ENCODE data around the gene GALT.

The GALT gene

DNA sequence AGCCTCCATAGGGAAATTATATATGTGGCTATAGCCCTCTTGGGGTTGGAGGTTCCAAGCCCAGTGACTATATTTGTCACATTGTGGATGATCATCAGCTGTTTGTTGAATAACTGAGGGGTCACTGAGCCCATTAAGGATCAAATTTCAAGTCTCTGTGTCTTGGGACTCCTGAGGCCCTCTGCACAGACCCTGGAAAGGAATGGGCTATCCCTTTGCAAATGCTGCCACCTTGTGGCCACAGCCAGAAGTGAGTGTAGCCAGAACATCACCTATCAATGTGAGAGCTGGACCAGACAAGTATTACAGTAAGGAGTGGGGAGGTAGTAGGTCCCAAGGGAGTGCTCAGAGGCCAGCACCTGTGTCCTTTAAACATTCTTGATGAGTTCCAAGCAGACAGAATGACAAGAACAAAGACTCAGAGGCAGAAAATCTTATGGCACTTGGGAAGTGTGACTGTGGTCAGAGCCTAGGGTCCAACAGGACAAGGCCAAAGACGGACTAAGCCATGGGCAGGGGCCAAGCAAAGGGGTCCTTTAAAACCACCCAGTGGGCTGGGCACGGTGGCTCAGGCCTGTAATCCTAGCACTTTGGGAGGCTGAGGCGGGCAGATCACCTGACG is 42.8 kb upstream of the GALT start:
- Histone ChIP-seq H3K27me3 (ENCODE audit: control insufficient read depth, insufficient read depth, low read length) (no peaks in the 10 kb centered on the region), H3K9me3 (ENCODE audit: control insufficient read depth, low read length) (no peaks in the 10 kb centered on the region), H3K9ac (no peak overlapping the region), H3K27ac (no peak overlapping the region), H3K4me3 (ENCODE audit: low read depth, low read length) (no peak overlapping the region), H3K4me1 (peaks cover 2% of the 10 kb centered on the region), H3K4me2 (ENCODE audit: low read length) (no peak overlapping the region), H2AFZ (no peak overlapping the region), H3K79me2 (no peaks in the 10 kb centered on the region), H3K36me3 (ENCODE audit: control insufficient read depth, insufficient read depth, low read length) (no peaks in the 10 kb centered on the region)
- TF ChIP-seq, protein P1, sequence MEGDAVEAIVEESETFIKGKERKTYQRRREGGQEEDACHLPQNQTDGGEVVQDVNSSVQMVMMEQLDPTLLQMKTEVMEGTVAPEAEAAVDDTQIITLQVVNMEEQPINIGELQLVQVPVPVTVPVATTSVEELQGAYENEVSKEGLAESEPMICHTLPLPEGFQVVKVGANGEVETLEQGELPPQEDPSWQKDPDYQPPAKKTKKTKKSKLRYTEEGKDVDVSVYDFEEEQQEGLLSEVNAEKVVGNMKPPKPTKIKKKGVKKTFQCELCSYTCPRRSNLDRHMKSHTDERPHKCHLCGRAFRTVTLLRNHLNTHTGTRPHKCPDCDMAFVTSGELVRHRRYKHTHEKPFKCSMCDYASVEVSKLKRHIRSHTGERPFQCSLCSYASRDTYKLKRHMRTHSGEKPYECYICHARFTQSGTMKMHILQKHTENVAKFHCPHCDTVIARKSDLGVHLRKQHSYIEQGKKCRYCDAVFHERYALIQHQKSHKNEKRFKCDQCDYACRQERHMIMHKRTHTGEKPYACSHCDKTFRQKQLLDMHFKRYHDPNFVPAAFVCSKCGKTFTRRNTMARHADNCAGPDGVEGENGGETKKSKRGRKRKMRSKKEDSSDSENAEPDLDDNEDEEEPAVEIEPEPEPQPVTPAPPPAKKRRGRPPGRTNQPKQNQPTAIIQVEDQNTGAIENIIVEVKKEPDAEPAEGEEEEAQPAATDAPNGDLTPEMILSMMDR (IDR thresholded peaks at IDR 0.05): peak; percentile 84

DNA sequence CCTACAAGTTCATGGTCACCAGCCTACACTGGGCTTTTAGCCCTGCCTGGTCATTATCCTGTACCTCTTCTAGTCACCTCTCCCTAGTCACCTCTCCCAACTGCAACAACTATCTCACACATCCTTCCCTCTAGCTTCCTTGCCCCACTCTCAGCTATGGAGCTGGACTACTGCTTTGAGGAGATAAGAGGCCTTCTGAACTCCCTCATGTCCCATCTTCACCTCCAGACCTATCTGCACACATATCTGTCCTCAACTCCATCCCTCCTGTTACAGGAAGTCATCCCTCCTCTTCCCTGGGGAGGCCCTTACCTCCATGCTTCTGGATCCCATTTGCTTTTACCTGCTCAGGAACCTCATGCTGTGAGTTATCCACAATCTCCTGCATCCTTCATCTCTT is 40.3 kb upstream of the GALT start:
- Histone ChIP-seq H2AFZ (no peak overlapping the region), H3K27ac (no peak overlapping the region), H3K27me3 (ENCODE audit: control insufficient read depth, insufficient read depth, low read length) (no peaks in the 10 kb centered on the region), H3K4me1 (peaks cover 2% of the 10 kb centered on the region), H3K36me3 (ENCODE audit: control insufficient read depth, insufficient read depth, low read length) (no peaks in the 10 kb centered on the region), H3K4me2 (ENCODE audit: low read length) (no peak overlapping the region), H3K79me2 (no peaks in the 10 kb centered on the region), H3K9me3 (ENCODE audit: control insufficient read depth, low read length) (no peaks in the 10 kb centered on the region), H3K4me3 (ENCODE audit: low read depth, low read length) (no peak overlapping the region), H3K9ac (no peak overlapping the region)
- TF ChIP-seq, protein P1 (IDR thresholded peaks at IDR 0.05): no peak

DNA sequence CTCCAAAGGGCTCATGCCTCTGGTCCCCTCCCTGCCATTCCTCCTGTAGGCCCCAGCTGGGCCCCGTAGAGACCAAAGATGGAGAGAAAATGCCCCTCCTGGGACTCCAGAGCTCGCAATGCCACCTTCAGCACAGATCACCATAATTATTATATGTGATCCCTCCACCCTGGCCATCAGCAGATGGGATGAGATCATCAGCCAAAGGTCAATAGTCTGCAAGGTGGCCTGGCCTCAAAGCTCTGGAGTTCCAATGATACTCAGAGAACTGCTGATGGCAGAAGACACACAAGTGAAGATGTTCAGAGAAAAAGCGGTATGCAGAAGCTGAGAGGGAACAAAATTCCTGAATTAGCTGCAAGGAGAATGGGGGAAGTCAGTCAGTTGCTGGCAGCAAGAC is 39.6 kb upstream of the GALT start:
- Histone ChIP-seq H3K27ac (no peak overlapping the region), H3K4me2 (ENCODE audit: low read length) (no peak overlapping the region), H3K27me3 (ENCODE audit: control insufficient read depth, insufficient read depth, low read length) (no peaks in the 10 kb centered on the region), H3K9ac (no peak overlapping the region), H3K9me3 (ENCODE audit: control insufficient read depth, low read length) (no peaks in the 10 kb centered on the region), H3K4me3 (ENCODE audit: low read depth, low read length) (no peak overlapping the region), H3K4me1 (peaks cover 2% of the 10 kb centered on the region), H2AFZ (no peak overlapping the region), H3K36me3 (ENCODE audit: control insufficient read depth, insufficient read depth, low read length) (no peaks in the 10 kb centered on the region), H3K79me2 (no peaks in the 10 kb centered on the region)
- TF ChIP-seq, protein P1 (IDR thresholded peaks at IDR 0.05): no peak

DNA sequence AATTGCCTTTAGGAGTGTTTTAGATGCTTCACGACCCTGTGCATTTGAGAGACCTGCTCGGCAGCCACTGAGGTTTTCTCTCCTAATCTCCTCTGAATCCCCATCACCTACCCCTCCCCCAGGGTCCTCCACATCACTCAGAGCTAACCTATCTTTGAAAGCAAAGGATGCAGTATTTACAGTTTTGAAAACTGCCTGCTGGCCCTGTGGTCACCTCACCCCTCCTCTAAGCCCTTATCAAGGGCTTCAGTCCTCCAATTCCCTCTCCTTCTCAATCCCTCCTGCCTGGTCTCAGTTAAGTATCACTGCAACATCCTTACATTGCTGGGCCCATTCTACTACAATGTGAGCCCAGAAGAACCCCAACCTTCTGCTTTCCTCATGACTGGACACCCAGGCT is 39.1 kb upstream of the GALT start:
- TF ChIP-seq, protein P1 (IDR thresholded peaks at IDR 0.05): no peak
- no peaks in the 10 kb centered on the region for H3K9me3 ChIP-seq (ENCODE audit: control insufficient read depth, low read length)

More for the DNA sequence above, 39.1 kb upstream of the GALT start:
- H3K4me3 ChIP-seq (ENCODE audit: low read depth, low read length): no peak overlapping the region
- no peak overlapping the region for H3K4me2 ChIP-seq (ENCODE audit: low read length)
- H2AFZ ChIP-seq: no peak overlapping the region
- peaks cover 2% of the 10 kb centered on the region for H3K4me1 ChIP-seq
- H3K27me3 ChIP-seq (ENCODE audit: control insufficient read depth, insufficient read depth, low read length): no peaks in the 10 kb centered on the region
- no peaks in the 10 kb centered on the region for H3K79me2 ChIP-seq
- H3K36me3 ChIP-seq (ENCODE audit: control insufficient read depth, insufficient read depth, low read length): no peaks in the 10 kb centered on the region
- no peak overlapping the region for H3K9ac ChIP-seq
- no peak overlapping the region for H3K27ac ChIP-seq

Data from parathyroid adenoma (tissue), 2 donors.